MV-4-11 (cell line): ENCODE results near the gene ZCCHC7.
A peak's percentile ranks its signal among the peaks of the same experiment; 100 is the strongest.

ENCODE experiments used
- DNase-seq: peaks from one replicate; lab custom pipeline; 2025; lab: John Stamatoyannopoulos, UW

Gene ZCCHC7

DNA sequence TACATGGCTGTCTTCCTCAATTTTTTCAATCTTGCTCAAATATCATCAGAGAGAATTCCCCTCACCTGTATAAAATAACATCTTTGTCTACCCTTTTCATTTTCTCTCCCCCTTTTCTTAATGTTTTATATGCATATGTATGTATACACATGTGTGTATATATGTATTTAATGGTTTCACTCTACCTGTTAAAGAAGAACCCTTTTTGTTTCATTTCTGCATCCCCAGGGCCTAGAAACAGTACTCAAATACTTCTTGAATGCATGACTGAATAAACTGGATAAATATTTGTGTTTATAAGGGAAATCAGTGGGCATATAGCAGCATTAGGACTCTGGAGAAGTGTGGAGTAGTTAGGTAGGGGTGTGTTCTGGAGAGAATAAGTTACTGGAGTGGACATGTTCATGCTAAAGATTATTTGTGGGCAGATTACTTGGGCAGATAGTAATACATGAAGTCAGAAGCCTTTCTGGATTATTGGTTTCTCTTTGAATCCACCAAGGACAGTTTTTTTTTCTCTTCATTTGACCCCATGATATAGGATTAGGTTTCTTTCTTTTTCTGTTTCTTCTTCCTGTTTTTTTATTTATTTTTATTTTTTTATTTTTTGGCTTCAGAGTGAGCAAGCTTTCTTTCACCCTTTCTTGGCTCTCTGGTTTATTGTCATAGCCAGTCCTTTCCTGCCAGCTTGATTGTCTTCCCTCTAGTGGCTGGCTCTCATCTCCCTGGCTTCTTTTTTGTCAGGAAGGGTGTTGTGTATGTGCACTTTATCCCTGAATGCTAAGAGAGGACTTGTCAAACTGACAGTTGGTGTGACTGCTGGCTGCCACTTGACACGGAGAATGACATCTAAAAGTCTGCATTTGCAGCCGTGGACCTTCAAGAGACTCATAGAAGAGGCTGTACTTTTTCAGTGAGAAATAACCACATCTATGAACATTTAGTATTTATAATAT lies 89.3 kb downstream of the ZCCHC7 start:
- peak; percentile 16 for DNase-seq

DNA sequence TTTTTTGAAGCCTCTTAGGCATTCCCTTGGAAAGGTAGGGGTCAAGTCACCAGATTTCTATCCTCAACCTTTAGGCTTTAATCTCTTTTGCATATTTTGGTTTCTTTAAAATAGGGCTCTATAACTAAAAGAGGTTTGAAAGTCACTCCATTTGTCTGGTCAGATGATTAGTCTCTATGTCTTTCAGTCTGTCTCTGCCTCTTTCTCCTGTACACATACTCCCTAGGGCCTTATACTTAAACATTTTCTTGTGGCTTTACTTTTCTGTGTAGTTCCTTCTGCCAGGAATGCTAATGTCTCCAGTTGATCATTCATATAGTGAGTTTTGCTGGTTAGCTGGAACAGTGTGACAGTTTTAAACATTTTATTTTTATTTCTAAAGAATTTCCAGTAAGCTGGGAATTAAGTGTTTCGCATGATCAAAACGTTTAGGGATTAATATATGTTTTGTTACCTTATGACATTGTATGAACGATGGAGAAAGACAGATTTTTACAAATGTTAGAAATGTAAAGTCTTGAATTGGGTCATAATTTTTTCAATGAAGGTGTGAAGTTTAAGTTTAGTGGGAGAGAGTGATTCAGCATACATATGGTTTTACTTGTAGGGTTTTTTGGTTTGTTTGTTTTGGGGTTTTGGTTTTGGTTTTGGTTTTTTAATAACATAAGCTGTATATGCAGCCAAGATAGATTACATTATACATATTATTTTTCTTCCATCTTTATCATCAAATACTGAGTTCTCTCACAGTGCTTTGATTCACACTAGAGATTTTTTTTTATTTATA lies 90.6 kb downstream of the ZCCHC7 start:
- no peak for DNase-seq

DNA sequence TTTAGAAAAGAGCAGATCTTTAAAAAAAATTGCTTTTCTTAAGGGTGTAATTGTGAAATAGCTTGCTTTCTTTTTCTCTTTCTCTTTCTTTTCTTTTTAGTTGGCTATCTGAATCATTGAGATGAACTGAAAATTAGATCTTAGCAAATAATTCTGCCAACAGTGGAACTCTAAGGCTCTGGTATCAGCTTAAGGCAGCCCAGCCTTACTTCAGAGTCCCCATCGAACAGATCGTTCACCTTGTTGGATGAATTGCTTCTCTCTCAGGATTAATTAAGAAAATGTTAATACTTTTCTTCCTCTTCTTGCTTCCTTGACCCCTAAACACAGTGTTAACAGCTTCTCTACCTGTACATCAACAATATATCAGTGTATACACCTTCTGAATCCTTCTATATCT lies 92.1 kb downstream of the ZCCHC7 start:
- no peak for DNase-seq

DNA sequence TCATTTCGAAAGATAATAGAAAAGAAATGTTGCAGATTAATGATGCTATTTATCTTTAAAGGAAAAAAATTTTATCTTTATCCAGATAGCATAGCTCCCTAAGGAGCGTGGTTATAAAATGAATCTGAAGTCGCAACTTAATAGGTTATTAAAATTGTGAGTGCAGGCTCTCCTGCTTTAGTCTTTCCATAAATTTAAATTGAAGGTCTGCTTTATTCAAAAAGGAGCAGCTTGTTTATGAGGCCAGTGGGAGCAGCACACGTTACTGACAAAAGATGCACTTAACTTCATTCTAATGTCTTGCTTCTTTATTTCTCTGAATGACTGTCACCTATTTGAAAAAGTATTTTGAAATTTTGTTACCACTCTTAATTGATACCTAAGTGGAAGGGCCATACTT lies 95.0 kb downstream of the ZCCHC7 start:
- no peak for DNase-seq

DNA sequence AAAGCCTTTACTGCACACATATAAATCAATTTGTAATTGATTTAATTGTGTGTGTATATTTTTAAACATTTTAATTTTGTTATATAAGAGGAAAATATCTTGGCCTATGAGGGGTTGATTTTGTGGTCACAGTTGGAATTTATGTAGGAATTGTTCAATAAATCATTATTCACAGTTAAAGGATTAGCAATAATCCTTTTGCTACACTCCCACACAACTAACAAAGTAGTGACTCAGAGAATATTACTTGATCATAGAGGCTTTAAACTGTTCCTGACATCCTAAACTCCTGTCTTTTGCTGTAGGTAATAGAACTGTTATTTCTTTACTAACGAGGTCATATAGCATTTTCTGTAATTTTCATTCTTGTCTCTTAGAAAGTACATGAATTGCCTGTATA lies 95.5 kb downstream of the ZCCHC7 start:
- DNase-seq: peak; percentile 20

DNA sequence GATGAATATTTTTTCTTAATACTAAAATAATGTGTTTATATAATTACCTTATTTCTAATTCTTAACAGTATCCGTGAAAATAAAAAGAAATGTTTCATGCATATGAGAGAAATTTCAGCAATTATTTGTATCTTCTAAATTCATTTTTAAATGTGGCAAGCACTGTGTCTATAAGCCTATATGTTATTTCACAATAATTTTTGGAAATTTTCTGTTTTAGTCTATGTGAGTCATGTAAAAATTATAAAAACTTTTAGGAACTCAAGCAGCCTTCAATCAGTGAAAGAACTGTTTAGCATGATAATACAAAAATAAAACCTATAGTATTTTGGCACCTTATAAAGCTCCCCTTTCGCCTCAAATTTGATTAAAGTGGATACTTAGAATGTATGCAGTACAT lies 96.8 kb downstream of the ZCCHC7 start:
- no peak for DNase-seq

DNA sequence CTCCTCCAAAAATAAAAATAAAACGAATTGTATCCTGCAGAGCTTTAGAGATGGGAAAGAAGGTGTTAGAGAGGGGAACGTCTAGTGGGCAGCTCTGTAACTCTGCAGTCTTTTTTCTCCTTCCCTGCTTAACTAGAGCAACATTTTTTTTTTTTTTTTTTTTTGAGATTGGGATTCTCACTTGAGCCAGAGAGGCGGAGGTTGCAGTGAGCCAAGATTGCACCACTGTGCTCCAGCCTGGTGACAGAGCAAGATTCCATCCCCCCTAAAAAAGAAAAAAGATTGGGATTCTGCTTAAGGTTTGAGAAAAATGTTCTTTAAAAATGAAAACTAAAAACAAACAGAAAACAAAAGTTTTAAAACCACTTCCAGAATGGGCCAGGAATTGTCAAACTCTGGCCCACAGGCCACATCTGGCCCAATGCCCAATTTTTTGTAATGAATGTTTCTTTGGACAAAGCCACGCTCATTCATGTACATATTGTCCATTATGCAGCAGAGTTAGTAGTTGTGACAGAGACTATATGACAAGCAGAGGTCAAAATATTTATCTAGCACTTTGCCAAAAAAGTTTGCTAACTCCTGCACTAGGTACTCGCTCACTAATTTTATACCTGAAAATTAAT lies 98.5 kb downstream of the ZCCHC7 start:
- DNase-seq: no peak

DNA sequence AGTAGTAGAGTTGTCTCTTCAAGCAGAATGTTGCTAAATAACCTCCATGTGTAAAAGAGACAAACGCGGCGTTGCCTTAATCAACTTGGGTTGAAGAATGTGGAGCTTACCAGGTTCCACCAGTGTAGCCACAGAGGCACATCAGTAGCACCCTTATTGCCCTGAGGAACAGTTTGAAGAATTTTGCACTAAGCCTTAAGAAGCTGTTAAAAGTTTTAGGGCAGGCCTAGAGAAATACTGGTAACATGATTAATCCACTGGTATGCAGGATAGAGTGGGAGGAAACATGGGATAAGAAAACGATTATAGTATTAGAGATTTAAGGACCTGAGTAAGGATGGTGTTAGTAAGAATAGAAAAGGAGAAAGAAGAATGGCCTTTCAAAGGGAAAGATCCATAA lies 100.6 kb downstream of the ZCCHC7 start:
- no peak for DNase-seq

DNA sequence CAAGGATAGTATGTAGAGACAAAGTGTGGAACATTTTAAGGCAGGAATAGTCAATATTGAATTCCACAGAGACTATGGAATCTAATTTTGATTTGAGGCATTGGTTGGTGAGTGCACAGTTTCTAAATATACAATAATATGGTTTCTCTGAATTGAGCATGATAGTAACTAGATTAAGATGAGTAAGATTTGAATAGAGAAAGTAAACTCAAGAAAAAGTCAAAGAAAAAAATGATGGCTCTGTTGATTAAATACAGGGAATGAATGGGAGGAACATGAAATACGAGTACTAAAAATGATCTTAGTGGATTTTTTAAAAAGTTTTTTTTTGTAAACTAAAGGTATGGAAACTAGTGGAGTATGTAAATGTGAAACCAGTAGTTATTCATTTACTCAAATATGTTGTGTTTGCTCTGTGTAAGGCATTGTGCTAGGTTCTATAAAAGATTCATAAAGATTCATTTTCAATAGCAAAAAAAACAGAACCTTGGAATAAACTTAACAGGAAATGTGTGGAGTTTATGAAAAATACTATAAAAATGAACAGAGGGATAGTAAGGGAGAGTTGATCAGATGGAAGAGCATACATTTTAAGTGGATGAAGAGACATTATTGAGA lies 101.2 kb downstream of the ZCCHC7 start:
- no peak for DNase-seq

DNA sequence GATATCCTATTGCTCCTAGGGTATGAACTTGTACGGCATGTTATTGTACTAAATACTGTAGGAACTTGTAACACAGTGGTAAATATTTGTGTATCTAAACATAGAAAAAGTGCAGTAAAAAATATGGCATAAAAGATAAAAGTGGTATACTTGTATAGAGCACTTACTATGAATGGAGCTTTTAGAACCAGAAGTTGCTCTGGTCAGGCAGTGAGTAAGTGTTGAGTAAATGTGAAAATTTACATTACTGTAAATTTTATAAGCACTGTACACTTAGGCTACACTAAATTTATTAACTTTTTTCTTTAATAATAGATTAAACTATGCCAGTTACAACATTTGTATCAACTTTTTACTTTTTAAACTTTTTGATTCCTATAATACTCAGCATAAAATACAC lies 109.1 kb downstream of the ZCCHC7 start:
- DNase-seq: no peak

DNA sequence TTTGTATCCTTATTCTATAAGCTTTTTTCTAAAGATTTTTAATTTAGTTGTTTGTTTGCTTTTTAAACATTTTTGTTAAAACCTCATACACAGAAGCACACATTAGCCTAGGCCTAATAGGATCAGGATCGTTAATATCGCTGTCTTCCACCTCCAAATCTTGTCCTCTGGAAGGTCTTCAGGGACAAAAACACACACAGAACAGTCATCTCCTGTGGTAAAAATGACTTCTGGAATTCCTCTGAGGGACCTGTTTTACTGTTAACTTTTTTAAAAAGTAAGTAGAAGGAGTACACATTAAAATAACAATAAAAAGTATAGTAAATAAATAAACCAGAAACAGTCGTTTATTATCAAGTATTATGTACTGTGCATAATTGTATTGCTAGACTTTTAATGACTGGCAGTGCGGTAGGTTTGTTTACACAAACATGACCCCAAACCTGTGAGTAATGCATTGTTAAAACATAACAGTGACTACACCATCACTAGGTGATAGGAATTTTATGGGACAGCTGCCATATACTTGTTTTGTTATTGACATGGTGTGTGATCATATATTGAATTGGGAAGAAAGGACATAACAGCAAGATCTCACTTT lies 109.6 kb downstream of the ZCCHC7 start:
- DNase-seq: no peak

DNA sequence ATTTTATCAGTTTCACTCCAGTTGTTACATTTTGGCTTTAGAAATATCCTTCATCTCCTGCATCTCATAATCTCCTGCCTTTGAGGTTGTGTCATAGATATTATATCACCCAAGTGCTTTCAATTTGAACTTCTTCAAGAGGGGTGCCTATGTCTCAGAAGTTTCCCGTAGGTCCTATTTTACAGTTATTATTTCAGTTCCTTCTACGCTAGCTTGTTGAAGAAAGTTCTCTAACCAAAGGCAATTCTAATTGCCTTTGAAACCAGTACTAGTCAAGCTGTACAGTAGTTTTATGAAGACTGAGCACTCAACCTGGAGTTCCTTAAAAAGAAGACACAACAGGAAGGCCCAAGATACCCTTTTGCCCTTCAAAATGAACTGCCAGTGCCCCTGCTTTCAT lies 116.4 kb downstream of the ZCCHC7 start:
- DNase-seq: peak; percentile 57

DNA sequence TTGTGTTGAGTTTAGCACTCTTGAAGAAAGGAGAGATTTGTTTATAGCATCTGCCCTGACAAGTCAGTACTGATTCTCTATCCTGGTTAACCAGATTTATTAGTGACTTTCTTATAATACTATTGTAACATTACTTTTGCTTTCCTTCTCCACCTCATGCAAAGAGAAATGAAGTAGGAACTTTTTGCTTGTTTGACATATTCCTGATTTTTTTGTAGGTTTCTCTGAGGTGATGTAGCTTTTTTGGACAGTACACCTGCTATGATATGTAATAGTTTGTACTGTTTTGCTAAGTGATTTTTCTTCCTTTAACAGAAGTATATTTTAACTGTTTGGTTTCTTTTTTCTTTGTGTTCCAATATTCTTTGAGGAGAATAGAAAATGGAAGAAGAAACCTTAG lies 117.7 kb downstream of the ZCCHC7 start:
- no peak for DNase-seq

DNA sequence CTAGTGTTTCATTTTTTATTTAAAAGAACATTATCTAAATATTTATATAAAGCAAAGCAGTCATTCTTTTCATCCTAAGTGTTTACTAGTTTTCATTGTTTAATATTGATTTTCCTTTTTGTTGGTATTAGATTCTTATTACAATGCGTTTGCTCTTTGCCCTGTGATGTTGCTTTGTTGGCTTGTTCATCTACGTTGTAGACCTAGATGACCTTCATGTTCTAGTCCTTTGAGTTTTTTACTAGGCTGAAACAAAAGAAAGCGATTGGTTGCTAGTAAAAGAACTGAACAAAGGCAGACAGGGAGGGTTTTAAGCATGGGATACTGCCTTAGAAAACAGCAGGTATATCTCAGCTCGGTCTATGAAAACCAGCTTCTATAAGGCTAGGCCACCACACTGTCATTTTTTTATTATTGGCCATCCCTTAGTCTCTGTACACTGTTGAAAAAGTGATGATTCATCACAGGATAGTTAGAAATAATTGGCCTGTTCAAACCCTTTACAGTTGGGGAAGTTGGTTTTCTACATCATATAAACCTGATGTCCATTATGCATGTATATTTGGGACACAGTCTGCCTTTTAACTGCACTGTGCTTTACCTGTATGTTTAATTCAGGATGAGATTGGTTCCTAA lies 119.0 kb downstream of the ZCCHC7 start:
- DNase-seq: peak; percentile 7

DNA sequence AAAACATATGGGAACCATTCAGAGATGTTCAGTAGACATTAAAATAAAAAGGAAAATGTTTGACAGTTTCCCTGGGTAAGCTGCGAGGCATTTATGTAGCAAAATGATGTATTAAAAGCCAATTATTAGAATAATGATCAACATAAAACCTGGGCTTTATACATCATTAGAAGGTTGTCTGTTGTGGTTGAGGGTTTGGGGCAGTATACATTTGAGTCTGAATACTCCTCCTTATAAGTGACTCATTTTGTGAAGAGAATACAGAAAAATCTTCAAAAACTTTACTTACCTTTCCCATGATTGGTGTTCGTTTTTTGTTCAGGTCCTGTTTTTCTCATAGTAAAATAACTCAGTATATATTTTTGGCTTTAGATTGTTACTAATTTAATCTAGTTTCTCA lies 119.5 kb downstream of the ZCCHC7 start:
- no peak for DNase-seq

DNA sequence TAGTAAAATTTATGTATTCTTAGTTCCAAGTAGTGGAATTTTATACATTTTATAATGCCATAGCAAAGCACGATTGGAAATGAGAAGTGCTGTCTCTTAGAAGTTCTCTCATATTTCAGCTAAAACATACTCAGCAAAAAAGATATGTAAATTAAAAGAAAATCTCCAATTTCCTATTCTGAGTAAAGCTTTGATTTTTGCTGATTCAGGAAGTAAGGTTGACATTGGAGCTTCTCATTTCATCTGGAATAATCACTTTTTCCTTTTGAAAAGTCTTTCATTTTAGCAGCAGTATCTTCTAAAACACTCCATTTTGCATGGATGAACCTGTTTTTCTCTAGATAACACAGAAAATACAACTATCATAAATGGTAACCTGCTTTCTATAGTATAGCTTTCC lies 121.0 kb downstream of the ZCCHC7 start:
- no peak for DNase-seq

DNA sequence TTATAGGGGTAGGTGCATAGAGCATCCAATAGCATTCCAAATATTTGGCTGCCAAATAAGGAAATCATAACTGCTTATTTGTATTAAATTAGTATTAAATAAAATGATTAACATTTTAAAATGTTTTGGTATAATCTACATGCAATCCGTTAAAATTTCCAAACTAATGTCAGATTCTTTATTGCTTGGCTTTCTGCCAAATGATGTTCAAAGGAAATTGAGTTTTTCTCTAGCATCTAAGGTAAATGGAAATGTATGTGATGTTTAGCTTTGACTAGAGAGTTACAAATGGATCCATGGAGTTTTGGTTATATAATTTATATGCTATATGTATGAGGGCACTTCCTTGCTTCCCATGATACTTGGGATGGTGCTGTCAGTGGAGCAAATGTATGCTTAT lies 121.7 kb downstream of the ZCCHC7 start:
- no peak for DNase-seq

DNA sequence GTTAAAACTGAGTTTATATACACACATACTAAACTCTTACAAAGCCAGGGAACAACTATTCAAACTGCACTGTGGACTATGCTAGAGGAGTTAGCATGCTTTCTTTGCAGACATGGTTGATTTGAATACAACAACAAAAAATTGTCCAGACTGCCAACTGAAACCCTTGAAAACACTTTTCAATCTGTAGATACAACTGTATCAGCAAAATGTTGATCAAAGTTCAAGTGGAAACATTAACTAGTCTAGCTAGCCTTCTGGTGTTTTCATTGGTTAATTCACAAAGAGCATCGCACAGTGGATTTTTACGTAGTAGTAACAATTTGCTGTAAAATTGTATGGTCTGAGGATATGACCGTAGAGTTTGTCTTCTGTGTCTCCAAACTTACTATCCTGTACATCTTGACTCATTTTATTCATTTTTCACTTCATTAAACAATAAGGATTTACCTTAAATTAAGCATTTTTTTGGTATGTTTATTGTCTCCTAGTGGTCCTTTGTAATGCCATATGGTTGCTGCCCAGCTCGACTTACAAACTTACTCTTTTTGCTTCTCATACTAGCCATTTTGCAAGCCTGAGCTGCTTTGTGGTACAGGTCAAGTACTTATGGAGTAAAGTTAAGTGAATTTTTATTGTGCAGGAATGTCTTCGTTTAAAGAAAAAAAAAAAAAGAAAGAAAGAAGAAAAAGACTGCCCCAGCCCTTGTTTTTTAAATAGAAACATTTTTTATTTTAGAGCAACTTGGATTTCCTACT lies 123.4 kb downstream of the ZCCHC7 start:
- no peak for DNase-seq

DNA sequence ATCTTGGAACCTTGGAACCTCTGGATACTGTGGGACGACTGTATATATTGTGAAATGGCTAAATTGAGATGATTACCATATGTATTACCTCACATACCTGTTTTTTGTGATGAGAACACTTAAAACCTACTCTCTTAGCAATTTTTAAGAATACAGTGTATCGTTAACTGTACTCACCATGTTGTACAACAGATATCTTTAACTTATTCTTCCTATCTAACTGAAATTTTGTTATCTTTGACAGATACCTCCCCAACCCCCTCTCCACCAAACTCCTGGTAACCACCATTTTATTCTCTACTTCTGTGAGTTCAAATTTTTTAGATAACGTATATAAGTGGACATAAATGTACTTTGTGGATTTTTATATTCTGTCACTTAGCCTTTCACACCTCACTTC lies 126.5 kb downstream of the ZCCHC7 start:
- no peak for DNase-seq

DNA sequence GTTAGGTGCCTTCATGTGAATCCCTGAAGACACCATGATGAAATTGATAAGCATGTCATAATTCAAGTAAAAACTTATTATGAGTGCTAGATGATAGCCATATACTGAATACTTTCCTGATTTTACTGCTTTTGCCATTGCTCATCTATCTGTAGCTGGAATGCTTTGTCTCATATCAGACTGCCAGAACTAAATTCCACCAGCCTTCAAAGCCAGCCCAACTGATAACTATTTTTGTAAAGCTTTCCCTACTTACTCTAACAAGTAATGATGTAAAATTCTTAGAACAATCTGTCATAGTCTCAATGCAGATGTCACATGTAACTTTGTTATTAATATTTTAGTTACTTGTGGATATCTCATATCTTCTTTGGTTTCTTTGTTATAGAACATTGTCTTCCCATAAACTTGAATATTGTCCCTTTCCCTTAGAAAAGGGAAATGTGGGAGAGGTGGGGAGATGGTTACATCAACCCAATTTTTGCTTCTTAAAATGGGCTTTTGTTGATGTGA lies 128.3 kb downstream of the ZCCHC7 start:
- DNase-seq: no peak
